ENCODE data around the gene SVIL. TPM values are rescaled to one million over a fixed set of nuclear protein-coding genes. Genes with fewer than 3 reads are reported as not detected.
"Not testable (repeated sequence)": the region's sequence is repeated elsewhere in the genome, so short reads cannot be mapped to it uniquely, and the experiment has no call there.

The SVIL gene
- total RNA-seq, 3 donors from 2014 or later, result 25.8 to 69.5 (median 60.6) TPM

DNA sequence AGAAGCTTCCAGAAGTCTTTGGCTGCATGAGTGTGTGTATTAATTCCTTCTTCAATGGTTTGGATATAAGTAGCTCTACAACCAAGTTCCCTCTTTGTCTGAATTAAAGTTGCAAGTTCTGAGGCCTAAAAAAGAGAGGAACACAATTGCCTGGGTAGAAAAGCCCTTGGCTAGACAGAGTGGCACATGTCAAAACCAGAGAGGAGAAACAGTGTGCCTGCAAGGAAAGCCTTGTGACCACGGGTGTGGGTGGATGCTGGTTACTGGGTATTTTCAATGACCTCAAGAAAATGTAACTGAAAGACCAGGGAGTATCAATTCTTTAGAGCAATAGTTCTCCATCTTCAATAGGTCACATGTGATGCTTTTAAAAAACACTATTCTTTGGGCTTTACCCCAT lies 148.3 kb downstream of the SVIL start:
- intact Hi-C loops (cut with DNase I; ENCODE audit: low total_unique reads), result no loop called here
- no peak for TF ChIP-seq POLR2AphosphoS5 (IDR thresholded peaks at IDR 0.05)
- TF ChIP-seq, protein P1, sequence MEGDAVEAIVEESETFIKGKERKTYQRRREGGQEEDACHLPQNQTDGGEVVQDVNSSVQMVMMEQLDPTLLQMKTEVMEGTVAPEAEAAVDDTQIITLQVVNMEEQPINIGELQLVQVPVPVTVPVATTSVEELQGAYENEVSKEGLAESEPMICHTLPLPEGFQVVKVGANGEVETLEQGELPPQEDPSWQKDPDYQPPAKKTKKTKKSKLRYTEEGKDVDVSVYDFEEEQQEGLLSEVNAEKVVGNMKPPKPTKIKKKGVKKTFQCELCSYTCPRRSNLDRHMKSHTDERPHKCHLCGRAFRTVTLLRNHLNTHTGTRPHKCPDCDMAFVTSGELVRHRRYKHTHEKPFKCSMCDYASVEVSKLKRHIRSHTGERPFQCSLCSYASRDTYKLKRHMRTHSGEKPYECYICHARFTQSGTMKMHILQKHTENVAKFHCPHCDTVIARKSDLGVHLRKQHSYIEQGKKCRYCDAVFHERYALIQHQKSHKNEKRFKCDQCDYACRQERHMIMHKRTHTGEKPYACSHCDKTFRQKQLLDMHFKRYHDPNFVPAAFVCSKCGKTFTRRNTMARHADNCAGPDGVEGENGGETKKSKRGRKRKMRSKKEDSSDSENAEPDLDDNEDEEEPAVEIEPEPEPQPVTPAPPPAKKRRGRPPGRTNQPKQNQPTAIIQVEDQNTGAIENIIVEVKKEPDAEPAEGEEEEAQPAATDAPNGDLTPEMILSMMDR (IDR thresholded peaks at IDR 0.05), result no peak
- TF ChIP-seq POLR2A (IDR thresholded peaks at IDR 0.05), result no peak
- Histone ChIP-seq H3K27me3 (no peaks in the 10 kb centered on the region), H3K4me3 (no peak overlapping the region), H3K4me1 (no peaks in the 10 kb centered on the region), H3K36me3 (no peaks in the 10 kb centered on the region), H3K9me3 (no peaks in the 10 kb centered on the region), H3K27ac (no peak overlapping the region)
- no peak for DNase-seq (ENCODE audit: low spot score in 2 of 2)

DNA sequence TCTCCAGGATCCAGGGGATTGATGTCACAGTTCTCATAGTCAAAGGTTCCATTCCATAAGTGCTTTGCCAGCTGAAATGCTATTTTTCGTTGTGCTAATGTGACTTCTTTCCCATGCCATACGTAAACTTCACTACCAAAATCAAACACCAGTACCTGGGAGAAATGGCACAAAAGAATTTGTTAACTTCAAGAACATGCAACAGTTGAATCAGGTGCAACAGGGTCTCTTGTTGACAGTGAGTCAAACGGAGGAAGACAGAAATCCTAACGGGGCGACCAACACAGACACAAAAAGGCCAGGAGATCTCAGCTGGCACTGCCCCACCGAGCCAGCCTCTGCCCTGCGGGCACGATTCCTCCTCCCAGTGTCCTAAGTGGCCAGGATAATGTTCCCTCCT lies 150.1 kb downstream of the SVIL start:
- H3K4me1 ChIP-seq; H3K9me3 ChIP-seq; intact Hi-C loops (cut with DNase I; ENCODE audit: low total_unique reads); H3K27me3 ChIP-seq; H3K27ac ChIP-seq; H3K36me3 ChIP-seq; H3K4me3 ChIP-seq; DNase-seq (ENCODE audit: low spot score in 2 of 2): not testable (repeated sequence)

- TF ChIP-seq POLR2AphosphoS5 (IDR thresholded peaks at IDR 0.05), result no peak
- no peak for TF ChIP-seq POLR2A (IDR thresholded peaks at IDR 0.05)
- TF ChIP-seq, protein P1 (IDR thresholded peaks at IDR 0.05), result no peak
- H3K4me1 ChIP-seq, result no peaks in the 10 kb centered on the region
- intact Hi-C loops (cut with DNase I; ENCODE audit: low total_unique reads), result no loop called here
- H3K4me3 ChIP-seq, result no peak overlapping the region
- no peaks in the 10 kb centered on the region for H3K36me3 ChIP-seq
- no peak overlapping the region for H3K27ac ChIP-seq
- no peaks in the 10 kb centered on the region for H3K27me3 ChIP-seq
- H3K9me3 ChIP-seq, result no peaks in the 10 kb centered on the region
- no peak for DNase-seq (ENCODE audit: low spot score in 2 of 2)
Observed at GRCh38 chr10:29482591-29483431, 152.0 kb downstream of the SVIL start.

DNA sequence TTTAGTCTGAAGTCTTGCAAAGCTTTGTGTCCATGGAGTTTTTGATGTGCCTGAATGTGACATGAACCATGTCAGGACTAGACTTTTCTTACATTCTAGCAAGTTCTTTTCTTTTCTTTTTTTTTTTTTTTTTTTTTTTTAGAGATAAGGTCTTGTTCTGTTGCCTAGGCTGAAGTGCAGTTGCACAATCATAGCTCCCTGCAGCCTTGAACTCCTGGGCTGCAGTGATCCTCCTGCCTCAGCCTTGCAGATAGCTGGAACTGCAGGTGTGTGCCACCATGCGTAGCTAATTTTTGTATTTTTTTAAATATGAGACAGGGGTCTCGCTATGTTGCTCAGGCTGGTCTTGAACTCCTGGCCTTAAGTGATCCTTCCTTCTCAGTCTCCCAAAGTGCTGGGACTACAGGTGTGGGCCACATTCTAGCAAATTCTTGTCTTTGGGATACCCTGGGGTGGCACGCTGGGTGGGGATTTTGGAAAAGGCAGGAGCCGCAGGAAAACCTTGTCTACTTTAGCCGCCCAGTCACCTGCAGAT lies 152.8 kb downstream of the SVIL start:
- Histone ChIP-seq H3K27me3 (no peaks in the 10 kb centered on the region), H3K36me3 (no peaks in the 10 kb centered on the region), H3K4me1 (no peaks in the 10 kb centered on the region), H3K4me3 (no peak overlapping the region), H3K9me3 (no peaks in the 10 kb centered on the region), H3K27ac (no peak overlapping the region)
- intact Hi-C loops (cut with DNase I; ENCODE audit: low total_unique reads), result no loop called here
- TF ChIP-seq, protein P1 (IDR thresholded peaks at IDR 0.05), result no peak
- TF ChIP-seq POLR2AphosphoS5 (IDR thresholded peaks at IDR 0.05), result no peak
- no peak for DNase-seq (ENCODE audit: low spot score in 2 of 2)

GRCh38 chr10:29479981-29480954 lies 154.5 kb downstream of the SVIL start:
- Histone ChIP-seq H3K36me3 (no peaks in the 10 kb centered on the region), H3K27ac (no peak overlapping the region), H3K4me1 (no peaks in the 10 kb centered on the region), H3K9me3 (no peaks in the 10 kb centered on the region), H3K4me3 (no peak overlapping the region), H3K27me3 (no peaks in the 10 kb centered on the region)
- no peak for DNase-seq (ENCODE audit: low spot score in 2 of 2)
- intact Hi-C loops (cut with DNase I; ENCODE audit: low total_unique reads), result no loop called here
- TF ChIP-seq POLR2A (IDR thresholded peaks at IDR 0.05) (no peak), POLR2AphosphoS5 (IDR thresholded peaks at IDR 0.05) (no peak)
- TF ChIP-seq, protein P1 (IDR thresholded peaks at IDR 0.05), result no peak
